Testis (tissue), 3 donors: ENCODE results near the gene MIF. TPM values are rescaled to one million over a fixed set of nuclear protein-coding genes. Genes with fewer than 3 reads are reported as not detected.
A peak's percentile ranks its signal among the peaks of the same experiment; 100 is the strongest.

ENCODE experiments used
- DNase-seq: peaks from one replicate; pipeline ENCODE4 v3.0.0-alpha.2; 2019
- H3K27ac ChIP-seq, 2 donors: fragments of 200-600 bp; sonication (generic); one replicate each; pipeline ENCODE4 v1.5.1; 2019
- H3K27me3 ChIP-seq: fragments of 200-600 bp; sonication (generic); one replicate; pipeline ENCODE4 v1.5.1; 2019
- H3K36me3 ChIP-seq: fragments of 200-600 bp; sonication (generic); one replicate; pipeline ENCODE4 v1.5.1; 2017; ENCODE audit warnings: low read depth; ENCODE audit errors: missing control alignments
- H3K4me1 ChIP-seq: fragments of 200-600 bp; sonication (generic); one replicate; pipeline ENCODE4 v1.5.1; 2019
- H3K4me3 ChIP-seq, 2 donors: fragments of 200-600 bp; sonication (generic); one replicate each; pipeline ENCODE4 v1.5.1; 2017 to 2019
- H3K9me3 ChIP-seq: fragments of 200-600 bp; sonication (generic); one replicate; pipeline ENCODE4 v1.5.1; 2017
- CTCF ChIP-seq, 3 experiments: fragments of 450-650 bp in 2 of 3; fragments of 200-600 bp in 1 of 3; sonication (generic) in 1 of 3; IDR thresholded peaks; one replicate each; pipeline ENCODE4 v1.5.1; 2016 to 2019; ENCODE audit warnings: antibody characterized with exemption in 3 of 3, mild to moderate bottlenecking in 2 of 3, moderate library complexity in 1 of 3
- POLR2A ChIP-seq: fragments of 450-650 bp; IDR thresholded peaks from one replicate; pipeline ENCODE4 v1.6.1; 2017; ENCODE audit warnings: antibody characterized with exemption, mild to moderate bottlenecking, moderate library complexity
- WGBS, 2 donors: methylation state at CpG; one replicate each; pipeline ENCODE4 v1.1.5; 2018; 5-methylcytosine and 5-hydroxymethylcytosine counted together
- intact Hi-C: fragments of 100-400 bp; cut with DNase I; formaldehyde crosslinking; loops from one replicate; pipeline ENCODE4 v1.15.1; 2023; ENCODE audit warnings: low total_unique reads
- polyA plus RNA-seq: library from polyadenylated mRNA; stranded (reverse); fragments of 350-450 nt; fragmentation: Illumina TruSeq; extraction: RNeasy Lipid Tissue Mini Kit (QIAGEN cat#74804); gene quantifications from one replicate; pipeline ENCODE4 v1.2.3, GENCODE V29; 2014; ENCODE audit warnings: low read depth, low replicate concordance; ENCODE audit not compliant: insufficient read depth
- total RNA-seq, 2 donors: library from RNA; depleted of rRNA; stranded (reverse); fragments of >200 nt; gene quantifications; one replicate each; pipeline ENCODE4 v1.2.3, GENCODE V29; 2016

The MIF gene
- total and polyA plus RNA-seq, 3 donors from 2014 or later: 177 to 472 (median 239) TPM

- intact Hi-C loops: no loop called here
- Histone ChIP-seq H3K27me3 (no peaks in the 10 kb centered on the region), H3K4me1 (peaks cover 6% of the 10 kb centered on the region), H3K9me3 (no peaks in the 10 kb centered on the region), H3K27ac (no peak overlapping the region), H3K36me3 (no peaks in the 10 kb centered on the region), H3K4me3 (no peak overlapping the region)
- TF ChIP-seq CTCF (IDR thresholded peaks at IDR 0.05) (no peak), POLR2A (no peak)
- DNase-seq: no peak
- WGBS, 2 donors: 94 to 100% methylated on average over 1 to 9 of the region's 9 CpGs
Observed at GRCh38 chr22:23884140-23884539, 10.0 kb upstream of the MIF start.

GRCh38 chr22:23888615-23889401 lies 5.4 kb upstream of the MIF start:
- H3K9me3 ChIP-seq: no peaks in the 10 kb centered on the region
- no peaks in the 10 kb centered on the region for H3K27me3 ChIP-seq
- no peak for TF ChIP-seq CTCF (IDR thresholded peaks at IDR 0.05)
- TF ChIP-seq POLR2A: no peak
- peak overlapping the region in 1 of 2 donors; percentile 82 for H3K27ac ChIP-seq
- intact Hi-C loops: no loop called here
- H3K4me1 ChIP-seq: peaks cover 10% of the 10 kb centered on the region
- DNase-seq: no peak
- H3K36me3 ChIP-seq: no peaks in the 10 kb centered on the region
- 44 to 56% methylated on average over 6 to 11 of the region's 11 CpGs for WGBS, 2 donors
- no peak overlapping the region for H3K4me3 ChIP-seq

GRCh38 chr22:23889620-23890019 lies 4.6 kb upstream of the MIF start:
- H3K36me3 ChIP-seq: no peaks in the 10 kb centered on the region
- peak overlapping the region in 1 of 2 donors; percentile 82 for H3K27ac ChIP-seq
- no peak overlapping the region for H3K4me3 ChIP-seq
- intact Hi-C loops: no loop called here
- H3K9me3 ChIP-seq: no peaks in the 10 kb centered on the region
- peaks cover 12% of the 10 kb centered on the region for H3K4me1 ChIP-seq
- H3K27me3 ChIP-seq: no peaks in the 10 kb centered on the region
- TF ChIP-seq CTCF (IDR thresholded peaks at IDR 0.05) (no peak), POLR2A (no peak)
- WGBS, 2 donors: 53 to 61% methylated on average over 3 to 5 of the region's 5 CpGs
- DNase-seq: no peak

- 93 to 95% methylated on average over 7 of the region's 7 CpGs for WGBS, 2 donors
- TF ChIP-seq POLR2A (no peak), CTCF (IDR thresholded peaks at IDR 0.05) (no peak)
- Histone ChIP-seq H3K27me3 (no peaks in the 10 kb centered on the region), H3K9me3 (no peaks in the 10 kb centered on the region), H3K4me3 (no peak overlapping the region), H3K27ac (no peak overlapping the region), H3K4me1 (peaks cover 25% of the 10 kb centered on the region), H3K36me3 (no peaks in the 10 kb centered on the region)
- intact Hi-C loops: no loop called here
- DNase-seq: no peak
Observed at GRCh38 chr22:23891726-23892125, 2.5 kb upstream of the MIF start.

- no peaks in the 10 kb centered on the region for H3K27me3 ChIP-seq
- intact Hi-C loops: no loop called here
- TF ChIP-seq POLR2A: no peak
- no peak for TF ChIP-seq CTCF (IDR thresholded peaks at IDR 0.05)
- H3K4me1 ChIP-seq: peaks cover 25% of the 10 kb centered on the region
- no peak overlapping the region for H3K27ac ChIP-seq
- H3K9me3 ChIP-seq: no peaks in the 10 kb centered on the region
- H3K4me3 ChIP-seq: no peak overlapping the region
- 67 to 69% methylated on average over 2 of the region's 2 CpGs for WGBS, 2 donors
- H3K36me3 ChIP-seq: no peaks in the 10 kb centered on the region
- no peak for DNase-seq
Observed at GRCh38 chr22:23892130-23892529, 2.1 kb upstream of the MIF start.
